Measurements from ENCODE around the gene MICU1.

- TF ChIP-seq, protein P1, sequence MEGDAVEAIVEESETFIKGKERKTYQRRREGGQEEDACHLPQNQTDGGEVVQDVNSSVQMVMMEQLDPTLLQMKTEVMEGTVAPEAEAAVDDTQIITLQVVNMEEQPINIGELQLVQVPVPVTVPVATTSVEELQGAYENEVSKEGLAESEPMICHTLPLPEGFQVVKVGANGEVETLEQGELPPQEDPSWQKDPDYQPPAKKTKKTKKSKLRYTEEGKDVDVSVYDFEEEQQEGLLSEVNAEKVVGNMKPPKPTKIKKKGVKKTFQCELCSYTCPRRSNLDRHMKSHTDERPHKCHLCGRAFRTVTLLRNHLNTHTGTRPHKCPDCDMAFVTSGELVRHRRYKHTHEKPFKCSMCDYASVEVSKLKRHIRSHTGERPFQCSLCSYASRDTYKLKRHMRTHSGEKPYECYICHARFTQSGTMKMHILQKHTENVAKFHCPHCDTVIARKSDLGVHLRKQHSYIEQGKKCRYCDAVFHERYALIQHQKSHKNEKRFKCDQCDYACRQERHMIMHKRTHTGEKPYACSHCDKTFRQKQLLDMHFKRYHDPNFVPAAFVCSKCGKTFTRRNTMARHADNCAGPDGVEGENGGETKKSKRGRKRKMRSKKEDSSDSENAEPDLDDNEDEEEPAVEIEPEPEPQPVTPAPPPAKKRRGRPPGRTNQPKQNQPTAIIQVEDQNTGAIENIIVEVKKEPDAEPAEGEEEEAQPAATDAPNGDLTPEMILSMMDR (IDR thresholded peaks at IDR 0.05), result no peak
- no peak for TF ChIP-seq POLR2A (IDR thresholded peaks at IDR 0.05)
Measured at GRCh38 chr10:72356115-72356514, 269.8 kb downstream of the MICU1 start.
